ENCODE results near the gene LINC01488.

DNA sequence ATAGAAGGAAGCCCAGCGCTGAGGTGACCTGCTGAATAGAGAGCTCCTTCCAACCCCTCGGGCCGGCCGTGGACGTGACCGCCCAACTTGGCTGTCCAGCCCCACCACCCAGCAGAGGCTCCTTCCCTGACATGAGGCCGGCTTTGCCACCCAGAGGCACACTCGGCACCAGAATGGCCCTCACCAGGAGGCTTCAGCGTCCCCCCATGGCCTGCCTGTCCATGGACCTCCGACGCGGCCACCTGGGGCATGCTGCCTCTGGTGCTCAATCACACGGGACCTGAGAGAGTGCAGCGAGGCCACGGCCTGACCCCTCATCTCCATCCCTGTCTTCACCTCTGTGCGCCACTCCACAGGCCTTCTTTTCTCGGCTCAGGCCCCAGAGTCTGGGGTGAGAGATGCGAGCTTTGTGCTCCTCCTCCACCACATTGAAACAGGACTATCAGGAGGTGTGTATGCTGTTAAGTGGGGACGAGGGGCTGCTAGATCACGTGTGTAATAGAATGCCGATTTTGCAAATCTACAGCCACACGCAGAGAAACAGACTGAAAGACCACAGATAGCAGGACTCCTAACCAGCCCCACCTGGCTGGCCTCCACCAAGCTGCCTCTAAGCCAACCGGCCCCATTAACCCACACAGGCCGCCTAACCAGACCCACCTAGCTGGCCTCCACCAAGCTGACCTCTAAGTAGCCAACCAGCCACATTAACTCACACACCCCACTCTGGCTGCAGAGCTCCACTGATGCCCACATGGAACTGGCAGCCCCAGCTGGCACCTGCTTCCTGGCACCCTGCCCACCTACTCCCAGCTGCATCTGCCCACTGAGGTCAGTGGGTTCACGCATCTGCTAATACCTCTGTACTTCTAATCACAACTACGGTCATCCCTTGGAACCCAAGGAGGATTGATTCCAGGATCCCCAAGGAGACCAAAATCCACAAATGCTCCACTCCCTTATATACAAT, 20.7 kb downstream of the LINC01488 start:
- TF ChIP-seq POLR2AphosphoS5 (IDR thresholded peaks at IDR 0.05) (no peak), POLR2A (IDR thresholded peaks at IDR 0.05) (no peak), EP300 (IDR thresholded peaks at IDR 0.05; ENCODE audit: low read depth) (no peak)
- TF ChIP-seq, protein P1, sequence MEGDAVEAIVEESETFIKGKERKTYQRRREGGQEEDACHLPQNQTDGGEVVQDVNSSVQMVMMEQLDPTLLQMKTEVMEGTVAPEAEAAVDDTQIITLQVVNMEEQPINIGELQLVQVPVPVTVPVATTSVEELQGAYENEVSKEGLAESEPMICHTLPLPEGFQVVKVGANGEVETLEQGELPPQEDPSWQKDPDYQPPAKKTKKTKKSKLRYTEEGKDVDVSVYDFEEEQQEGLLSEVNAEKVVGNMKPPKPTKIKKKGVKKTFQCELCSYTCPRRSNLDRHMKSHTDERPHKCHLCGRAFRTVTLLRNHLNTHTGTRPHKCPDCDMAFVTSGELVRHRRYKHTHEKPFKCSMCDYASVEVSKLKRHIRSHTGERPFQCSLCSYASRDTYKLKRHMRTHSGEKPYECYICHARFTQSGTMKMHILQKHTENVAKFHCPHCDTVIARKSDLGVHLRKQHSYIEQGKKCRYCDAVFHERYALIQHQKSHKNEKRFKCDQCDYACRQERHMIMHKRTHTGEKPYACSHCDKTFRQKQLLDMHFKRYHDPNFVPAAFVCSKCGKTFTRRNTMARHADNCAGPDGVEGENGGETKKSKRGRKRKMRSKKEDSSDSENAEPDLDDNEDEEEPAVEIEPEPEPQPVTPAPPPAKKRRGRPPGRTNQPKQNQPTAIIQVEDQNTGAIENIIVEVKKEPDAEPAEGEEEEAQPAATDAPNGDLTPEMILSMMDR (IDR thresholded peaks at IDR 0.05), result no peak

Data from transverse colon (tissue), 4 donors.